GM12878 (cell line): ENCODE measurements around the gene HM13. TPM values are rescaled to one million over a fixed set of nuclear protein-coding genes. Genes with fewer than 3 reads are reported as not detected.

ENCODE experiments used
- ATAC-seq: fragments of 200-7000 bp; cut with Tn5 transposase; 3 replicates; pipeline ENCODE4 v1.9.1; 2020; ENCODE audit warnings: mild to moderate bottlenecking, moderate library complexity
- BruUV-seq: library from RNA; stranded (reverse); fragments of 400-500 nt; replicated peaks from 2 replicates; lab custom pipeline; 2021; lab: Mats Ljungman, UMichigan
- CTCF ChIA-PET: fragments of 300-600 bp; sonication (Branson Sonifier 250); formaldehyde crosslinking; extraction: SDS; loops from one replicate; lab custom pipeline; 2021; ENCODE audit warnings: inconsistent platforms; lab: Yijun Ruan, JAX
- POLR2A ChIA-PET: fragments of 350-600 bp; formaldehyde crosslinking; extraction: SDS; loops from one replicate; lab custom pipeline; 2021; ENCODE audit warnings: inconsistent platforms; lab: Charles Lee
- RAD21 ChIA-PET: fragments of 300-600 bp; sonication (Branson Sonifier 250); formaldehyde crosslinking; loops from one replicate; lab custom pipeline; 2023; ENCODE audit warnings: antibody characterized with exemption; ENCODE audit not compliant: unreplicated experiment; lab: Charles Lee
- SMC1A ChIA-PET: fragments of 300-600 bp; sonication (Branson Sonifier 250); formaldehyde crosslinking; loops from one replicate; lab custom pipeline; 2023; ENCODE audit not compliant: unreplicated experiment, uncharacterized antibody; lab: Charles Lee
- DNase-seq: peaks from one replicate; pipeline ENCODE4 v3.0.0-alpha.2; 2011; ENCODE audit warnings: low read depth, low spot score
- FAIRE-seq: peaks from 3 replicates; lab custom pipeline; 2011; peaks lifted over from hg19 to GRCh38; lab: Jason Lieb, UNC
- H2AFZ ChIP-seq: 2 replicates; pipeline ENCODE4 v1.6.0; 2011; ENCODE audit warnings: low read depth, low read length, control low read depth; ENCODE audit not compliant: control insufficient read depth
- H3K27ac ChIP-seq: 2 replicates; pipeline ENCODE4 v1.5.1; 2011; ENCODE audit warnings: control low read depth; ENCODE audit not compliant: control insufficient read depth, insufficient read depth
- H3K27me3 ChIP-seq, 2 experiments: replicated peaks in 1 of 2; 2 replicates each; pipeline versions ENCODE4 v1.6.0 to v1.6.1; 2011; ENCODE audit warnings: low read length in 1 of 2; ENCODE audit not compliant: control insufficient read depth in 2 of 2, insufficient read depth in 2 of 2
- H3K36me3 ChIP-seq, 2 experiments: 2 replicates each; pipeline ENCODE4 v1.5.1; 2011; ENCODE audit warnings: low read length in 1 of 2; ENCODE audit not compliant: control insufficient read depth in 2 of 2, insufficient read depth in 2 of 2
- H3K4me1 ChIP-seq: 2 replicates; pipeline ENCODE4 v1.6.1; 2011; ENCODE audit warnings: mild to moderate bottlenecking, low read length, moderate library complexity, mixed read lengths; ENCODE audit not compliant: control insufficient read depth, insufficient read depth
- H3K4me2 ChIP-seq: 2 replicates; pipeline ENCODE4 v1.6.0; 2011; ENCODE audit warnings: control low read depth; ENCODE audit not compliant: control insufficient read depth, insufficient read depth
- H3K4me3 ChIP-seq: fragments of 200-600 bp; sonication (generic); 2 replicates; pipeline ENCODE4 v1.5.1; 2016
- H3K79me2 ChIP-seq: 2 replicates; pipeline ENCODE4 v1.6.0; 2011; ENCODE audit warnings: low read length; ENCODE audit not compliant: control insufficient read depth, insufficient read depth
- H3K9ac ChIP-seq: 2 replicates; pipeline ENCODE4 v1.8.0; 2011; ENCODE audit warnings: low read length, control low read depth, mixed read lengths; ENCODE audit not compliant: control insufficient read depth, insufficient read depth
- H3K9me3 ChIP-seq: replicated peaks from 3 replicates; pipeline ENCODE4 v1.5.1; 2011; ENCODE audit warnings: mild to moderate bottlenecking, low read length; ENCODE audit not compliant: control insufficient read depth, insufficient read depth
- H4K20me1 ChIP-seq: 2 replicates; pipeline ENCODE4 v1.6.0; 2011; ENCODE audit not compliant: control insufficient read depth, insufficient read depth
- EZH2 ChIP-seq: IDR thresholded peaks from 2 replicates; pipeline ENCODE4 v1.6.1; 2012; ENCODE audit warnings: low read depth, mild to moderate bottlenecking, control low read depth, inconsistent platforms, low read length, borderline replicate concordance; ENCODE audit not compliant: control insufficient read depth
- SRF ChIP-seq, 2 experiments: IDR thresholded peaks; 2 replicates each; pipeline ENCODE4 v1.6.1; 2011; ENCODE audit warnings: low read depth in 2 of 2, low read length in 2 of 2, mild to moderate bottlenecking in 1 of 2, moderate library complexity in 1 of 2
- WGBS: methylation state at CpG from one replicate; pipeline ENCODE4 v1.1.6; 2016; ENCODE audit warnings: low lambda C conversion rate; ENCODE audit not compliant: insufficient replicate concordance, insufficient coverage; ENCODE audit errors: missing lambda C conversion rate; 5-methylcytosine and 5-hydroxymethylcytosine counted together
- in situ Hi-C: fragments of 300-500 bp; cut with MboI; formaldehyde crosslinking; loops from 9 replicates; pipeline ENCODE4 v1.14.3; 2018; ENCODE audit warnings: mixed read lengths
- intact Hi-C: fragments of 100-400 bp; cut with micrococcal nuclease; formaldehyde crosslinking; loops from one replicate; pipeline ENCODE4 v1.14.2; 2022; ENCODE audit not compliant: unreplicated experiment
- polyA plus RNA-seq, 11 experiments: library from polyadenylated mRNA; depleted of rRNA in 4 of 11; unstranded in 6 of 11; stranded (reverse) in 5 of 11; fragments of >200 nt; fragmentation: Nextera tagmentation in 4 of 11; fragmentation: Illumina TruSeq in 1 of 11; extraction: Ambion mirVana in 4 of 11; extraction: Trizol in 1 of 11; gene quantifications; 1 replicate in 1 of 11; 2 replicates in 10 of 11; pipeline versions ENCODE4 v1.2.1 to v1.2.3, GENCODE V29; 2011 to 2016; ENCODE audit warnings: inconsistent platforms in 2 of 11, missing spikeins in 2 of 11, low read depth in 1 of 11
- total RNA-seq, 4 experiments: library from RNA; depleted of rRNA in 3 of 4; stranded (reverse); fragments of >200 nt in 3 of 4; fragmentation: Illumina TruSeq in 1 of 4; extraction: Trizol in 1 of 4; gene quantifications; 2 replicates each; pipeline versions ENCODE4 v1.2.1 to v1.2.3, GENCODE V29; 2013 to 2021
- TF ChIP-seq, protein P1 (sequence below): fragments of 450-650 bp; IDR thresholded peaks from 2 replicates; pipeline ENCODE4 v1.6.1; 2018; ENCODE audit warnings: borderline replicate concordance, mild to moderate bottlenecking; ENCODE audit not compliant: partially characterized antibody
- TF ChIP-seq, protein P2 (sequence below): fragments of 450-650 bp; IDR thresholded peaks from 2 replicates; pipeline ENCODE4 v1.6.1; 2018; ENCODE audit warnings: mild to moderate bottlenecking, low read depth, moderate library complexity; ENCODE audit not compliant: partially characterized antibody
- TF ChIP-seq, protein P3 (sequence below): fragments of 450-650 bp; IDR thresholded peaks from 2 replicates; pipeline ENCODE4 v1.6.1; 2016; ENCODE audit warnings: mild to moderate bottlenecking, moderate library complexity, borderline replicate concordance
- TF ChIP-seq, protein P4 (sequence below): IDR thresholded peaks from 2 replicates; pipeline ENCODE4 v1.6.1; 2012; ENCODE audit warnings: mild to moderate bottlenecking, low read depth, low read length

HM13 gene
- total and polyA plus RNA-seq, 10 of the 15 experiments (the other 5 are each of a cell fraction or from before 2014, with no cell fraction given), result 4.8 to 185 (median 81.7) TPM

DNA sequence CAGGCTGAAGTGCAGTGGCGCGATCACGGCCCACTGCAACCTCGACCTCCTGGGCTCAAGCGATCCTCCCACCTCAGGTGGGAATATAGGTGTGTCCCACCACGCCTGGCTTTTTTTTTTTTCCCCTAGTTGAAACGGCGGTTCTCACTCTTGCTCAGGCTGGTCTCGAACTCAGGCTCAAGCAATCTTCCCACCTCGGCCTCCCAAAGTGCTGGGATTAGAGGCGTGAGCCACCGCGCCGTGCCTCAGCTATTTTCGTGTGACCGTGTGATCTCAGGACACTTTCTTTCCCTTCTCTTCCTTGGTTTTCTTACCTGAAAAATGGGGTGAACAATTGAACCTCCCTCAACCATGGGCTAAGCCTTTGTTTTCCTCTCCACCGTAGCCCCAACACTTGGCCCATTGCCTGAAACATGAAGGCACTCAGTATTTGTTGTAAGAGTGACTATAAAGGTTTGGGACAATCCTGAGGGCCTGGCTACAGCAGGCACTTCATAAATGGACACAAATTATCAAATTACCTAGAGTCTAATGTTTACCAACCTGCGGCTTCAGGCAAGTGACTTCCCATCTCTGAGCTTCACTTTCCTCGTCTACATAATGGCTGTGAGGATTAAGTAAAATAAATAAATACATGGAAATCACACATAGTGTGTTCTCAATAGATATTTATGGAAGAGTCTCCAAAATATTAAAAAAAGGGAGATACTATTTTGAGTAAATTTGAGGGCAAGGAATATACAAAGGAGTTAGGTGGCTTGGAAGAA, 59.5 kb downstream of the HM13 start:
- Histone ChIP-seq H2AFZ (peak overlapping the region; percentile 78), H3K9me3 (no peaks in the 10 kb centered on the region), H3K4me3 (peak overlapping the region; percentile 81), H3K79me2 (no peaks in the 10 kb centered on the region), H3K27me3 (no peaks in the 10 kb centered on the region; a peak in 1 of 4 replicates), H3K9ac (peak overlapping the region; percentile 78), H3K4me2 (peak overlapping the region; percentile 99), H3K27ac (peak overlapping the region; percentile 55), H4K20me1 (no peaks in the 10 kb centered on the region), H3K36me3 (peaks cover 2 to 4% of the 10 kb centered on the region in 2 experiments; a peak in 1 of 4 replicates), H3K4me1 (peaks cover 12% of the 10 kb centered on the region)
- intact Hi-C loops, result no loop called here
- 10% methylated on average over 19 of the region's 19 CpGs for WGBS
- ChIA-PET CTCF (interaction anchor here (0.6 to 29.1 kb wide), 8 partner anchors 12 to 295 kb away, joined by 3 to 958 read pairs (median 5); partner anchors contain the start of gene ID1), RAD21 (interaction anchor here (0.9 to 2.7 kb wide), 8 partner anchors 14 to 150 kb away, joined by 3 to 48 read pairs (median 6); partner anchors contain the start of gene ID1), POLR2A (interaction anchor here (0.6 to 1.7 kb wide), 7 partner anchors 11 to 112 kb away, joined by 4 to 16 read pairs (median 4); a partner anchor contains a TSS), SMC1A (interaction anchor here (0.8 to 10.3 kb wide), 6 partner anchors 10 to 39 kb away, joined by 3 to 108 read pairs (median 5); partner anchors contain the start of gene ID1)
- no peak for FAIRE-seq
- in situ Hi-C loops, result loop anchor here (5.0 kb wide), 1 partner anchor 34 kb away; the partner anchor contains the start of gene ID1
- peak; percentile 5 for ATAC-seq
- BruUV-seq, result TSS peak; percentile 34
- DNase-seq, result no peak
- TF ChIP-seq EZH2, result no peak
- TF ChIP-seq, protein P1, sequence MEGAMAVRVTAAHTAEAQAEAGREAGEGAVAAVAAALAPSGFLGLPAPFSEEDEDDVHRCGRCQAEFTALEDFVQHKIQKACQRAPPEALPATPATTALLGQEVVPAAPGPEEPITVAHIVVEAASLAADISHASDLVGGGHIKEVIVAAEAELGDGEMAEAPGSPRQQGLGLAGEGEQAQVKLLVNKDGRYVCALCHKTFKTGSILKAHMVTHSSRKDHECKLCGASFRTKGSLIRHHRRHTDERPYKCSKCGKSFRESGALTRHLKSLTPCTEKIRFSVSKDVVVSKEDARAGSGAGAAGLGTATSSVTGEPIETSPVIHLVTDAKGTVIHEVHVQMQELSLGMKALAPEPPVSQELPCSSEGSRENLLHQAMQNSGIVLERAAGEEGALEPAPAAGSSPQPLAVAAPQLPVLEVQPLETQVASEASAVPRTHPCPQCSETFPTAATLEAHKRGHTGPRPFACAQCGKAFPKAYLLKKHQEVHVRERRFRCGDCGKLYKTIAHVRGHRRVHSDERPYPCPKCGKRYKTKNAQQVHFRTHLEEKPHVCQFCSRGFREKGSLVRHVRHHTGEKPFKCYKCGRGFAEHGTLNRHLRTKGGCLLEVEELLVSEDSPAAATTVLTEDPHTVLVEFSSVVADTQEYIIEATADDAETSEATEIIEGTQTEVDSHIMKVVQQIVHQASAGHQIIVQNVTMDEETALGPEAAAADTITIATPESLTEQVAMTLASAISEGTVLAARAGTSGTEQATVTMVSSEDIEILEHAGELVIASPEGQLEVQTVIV, result peak; percentile 16
- TF ChIP-seq SRF (IDR thresholded peaks at IDR 0.05; ENCODE audit: low read depth in 2 of 2, low read length in 2 of 2), result no peak
- TF ChIP-seq, protein P2, sequence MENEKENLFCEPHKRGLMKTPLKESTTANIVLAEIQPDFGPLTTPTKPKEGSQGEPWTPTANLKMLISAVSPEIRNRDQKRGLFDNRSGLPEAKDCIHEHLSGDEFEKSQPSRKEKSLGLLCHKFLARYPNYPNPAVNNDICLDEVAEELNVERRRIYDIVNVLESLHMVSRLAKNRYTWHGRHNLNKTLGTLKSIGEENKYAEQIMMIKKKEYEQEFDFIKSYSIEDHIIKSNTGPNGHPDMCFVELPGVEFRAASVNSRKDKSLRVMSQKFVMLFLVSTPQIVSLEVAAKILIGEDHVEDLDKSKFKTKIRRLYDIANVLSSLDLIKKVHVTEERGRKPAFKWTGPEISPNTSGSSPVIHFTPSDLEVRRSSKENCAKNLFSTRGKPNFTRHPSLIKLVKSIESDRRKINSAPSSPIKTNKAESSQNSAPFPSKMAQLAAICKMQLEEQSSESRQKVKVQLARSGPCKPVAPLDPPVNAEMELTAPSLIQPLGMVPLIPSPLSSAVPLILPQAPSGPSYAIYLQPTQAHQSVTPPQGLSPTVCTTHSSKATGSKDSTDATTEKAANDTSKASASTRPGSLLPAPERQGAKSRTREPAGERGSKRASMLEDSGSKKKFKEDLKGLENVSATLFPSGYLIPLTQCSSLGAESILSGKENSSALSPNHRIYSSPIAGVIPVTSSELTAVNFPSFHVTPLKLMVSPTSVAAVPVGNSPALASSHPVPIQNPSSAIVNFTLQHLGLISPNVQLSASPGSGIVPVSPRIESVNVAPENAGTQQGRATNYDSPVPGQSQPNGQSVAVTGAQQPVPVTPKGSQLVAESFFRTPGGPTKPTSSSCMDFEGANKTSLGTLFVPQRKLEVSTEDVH, result peak; percentile 34
- TF ChIP-seq, protein P3, sequence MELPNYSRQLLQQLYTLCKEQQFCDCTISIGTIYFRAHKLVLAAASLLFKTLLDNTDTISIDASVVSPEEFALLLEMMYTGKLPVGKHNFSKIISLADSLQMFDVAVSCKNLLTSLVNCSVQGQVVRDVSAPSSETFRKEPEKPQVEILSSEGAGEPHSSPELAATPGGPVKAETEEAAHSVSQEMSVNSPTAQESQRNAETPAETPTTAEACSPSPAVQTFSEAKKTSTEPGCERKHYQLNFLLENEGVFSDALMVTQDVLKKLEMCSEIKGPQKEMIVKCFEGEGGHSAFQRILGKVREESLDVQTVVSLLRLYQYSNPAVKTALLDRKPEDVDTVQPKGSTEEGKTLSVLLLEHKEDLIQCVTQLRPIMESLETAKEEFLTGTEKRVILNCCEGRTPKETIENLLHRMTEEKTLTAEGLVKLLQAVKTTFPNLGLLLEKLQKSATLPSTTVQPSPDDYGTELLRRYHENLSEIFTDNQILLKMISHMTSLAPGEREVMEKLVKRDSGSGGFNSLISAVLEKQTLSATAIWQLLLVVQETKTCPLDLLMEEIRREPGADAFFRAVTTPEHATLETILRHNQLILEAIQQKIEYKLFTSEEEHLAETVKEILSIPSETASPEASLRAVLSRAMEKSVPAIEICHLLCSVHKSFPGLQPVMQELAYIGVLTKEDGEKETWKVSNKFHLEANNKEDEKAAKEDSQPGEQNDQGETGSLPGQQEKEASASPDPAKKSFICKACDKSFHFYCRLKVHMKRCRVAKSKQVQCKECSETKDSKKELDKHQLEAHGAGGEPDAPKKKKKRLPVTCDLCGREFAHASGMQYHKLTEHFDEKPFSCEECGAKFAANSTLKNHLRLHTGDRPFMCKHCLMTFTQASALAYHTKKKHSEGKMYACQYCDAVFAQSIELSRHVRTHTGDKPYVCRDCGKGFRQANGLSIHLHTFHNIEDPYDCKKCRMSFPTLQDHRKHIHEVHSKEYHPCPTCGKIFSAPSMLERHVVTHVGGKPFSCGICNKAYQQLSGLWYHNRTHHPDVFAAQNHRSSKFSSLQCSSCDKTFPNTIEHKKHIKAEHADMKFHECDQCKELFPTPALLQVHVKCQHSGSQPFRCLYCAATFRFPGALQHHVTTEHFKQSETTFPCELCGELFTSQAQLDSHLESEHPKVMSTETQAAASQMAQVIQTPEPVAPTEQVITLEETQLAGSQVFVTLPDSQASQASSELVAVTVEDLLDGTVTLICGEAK, result no peak
- TF ChIP-seq, protein P4, sequence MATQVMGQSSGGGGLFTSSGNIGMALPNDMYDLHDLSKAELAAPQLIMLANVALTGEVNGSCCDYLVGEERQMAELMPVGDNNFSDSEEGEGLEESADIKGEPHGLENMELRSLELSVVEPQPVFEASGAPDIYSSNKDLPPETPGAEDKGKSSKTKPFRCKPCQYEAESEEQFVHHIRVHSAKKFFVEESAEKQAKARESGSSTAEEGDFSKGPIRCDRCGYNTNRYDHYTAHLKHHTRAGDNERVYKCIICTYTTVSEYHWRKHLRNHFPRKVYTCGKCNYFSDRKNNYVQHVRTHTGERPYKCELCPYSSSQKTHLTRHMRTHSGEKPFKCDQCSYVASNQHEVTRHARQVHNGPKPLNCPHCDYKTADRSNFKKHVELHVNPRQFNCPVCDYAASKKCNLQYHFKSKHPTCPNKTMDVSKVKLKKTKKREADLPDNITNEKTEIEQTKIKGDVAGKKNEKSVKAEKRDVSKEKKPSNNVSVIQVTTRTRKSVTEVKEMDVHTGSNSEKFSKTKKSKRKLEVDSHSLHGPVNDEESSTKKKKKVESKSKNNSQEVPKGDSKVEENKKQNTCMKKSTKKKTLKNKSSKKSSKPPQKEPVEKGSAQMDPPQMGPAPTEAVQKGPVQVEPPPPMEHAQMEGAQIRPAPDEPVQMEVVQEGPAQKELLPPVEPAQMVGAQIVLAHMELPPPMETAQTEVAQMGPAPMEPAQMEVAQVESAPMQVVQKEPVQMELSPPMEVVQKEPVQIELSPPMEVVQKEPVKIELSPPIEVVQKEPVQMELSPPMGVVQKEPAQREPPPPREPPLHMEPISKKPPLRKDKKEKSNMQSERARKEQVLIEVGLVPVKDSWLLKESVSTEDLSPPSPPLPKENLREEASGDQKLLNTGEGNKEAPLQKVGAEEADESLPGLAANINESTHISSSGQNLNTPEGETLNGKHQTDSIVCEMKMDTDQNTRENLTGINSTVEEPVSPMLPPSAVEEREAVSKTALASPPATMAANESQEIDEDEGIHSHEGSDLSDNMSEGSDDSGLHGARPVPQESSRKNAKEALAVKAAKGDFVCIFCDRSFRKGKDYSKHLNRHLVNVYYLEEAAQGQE, result no peak
